Right atrium auricular region (tissue), 2 donors: ENCODE measurements around the gene ACOT11. TPM values are rescaled to one million over a fixed set of nuclear protein-coding genes. Genes with fewer than 3 reads are reported as not detected.

ENCODE experiments used
- DNase-seq: peaks from one replicate; pipeline ENCODE4 v3.0.0-alpha.2; 2019; ENCODE audit warnings: low spot score
- H3K27ac ChIP-seq, 2 donors: fragments of 200-600 bp; sonication (generic); 1 replicate in 1 of 2; 2 replicates in 1 of 2; pipeline ENCODE4 v1.5.1; 2016 to 2019
- H3K27me3 ChIP-seq, 2 donors: fragments of 200-600 bp; sonication (generic); one replicate each; pipeline versions ENCODE4 v1.5.1 to v1.6.0; 2017 to 2019
- H3K36me3 ChIP-seq: fragments of 200-600 bp; sonication (generic); one replicate; pipeline ENCODE4 v1.5.1; 2016
- H3K4me1 ChIP-seq, 2 donors: fragments of 200-600 bp; sonication (generic); one replicate each; pipeline versions ENCODE4 v1.5.1 to v1.6.0; 2017 to 2019
- H3K4me3 ChIP-seq, 2 donors: fragments of 200-600 bp; sonication (generic); 1 replicate in 1 of 2; 2 replicates in 1 of 2; pipeline ENCODE4 v1.5.1; 2017 to 2019; ENCODE audit warnings: mild to moderate bottlenecking in 1 of 2, moderate library complexity in 1 of 2
- H3K9me3 ChIP-seq, 2 donors: fragments of 200-600 bp; sonication (generic); one replicate each; pipeline ENCODE4 v1.5.1; 2019
- CTCF ChIP-seq, 2 donors: fragments of 200-600 bp; sonication (generic); IDR thresholded peaks; one replicate each; pipeline ENCODE4 v1.5.1; 2019; ENCODE audit warnings: antibody characterized with exemption in 2 of 2
- total RNA-seq, 2 donors: library from RNA; depleted of rRNA; stranded (reverse); fragments of >200 nt; gene quantifications; one replicate each; pipeline ENCODE4 v1.1.0, GENCODE V29; 2016

The ACOT11 gene
- total RNA-seq, 2 donors from 2014 or later = 9.1 to 27.0 TPM

GRCh38 chr1:54565113-54565501 lies 17.1 kb downstream of the ACOT11 start:
- Histone ChIP-seq H3K36me3 (no peaks in the 10 kb centered on the region), H3K4me1 (peaks cover 0 to 44% of the 10 kb centered on the region in 2 donors), H3K4me3 (no peak overlapping the region), H3K27ac (peak overlapping the region; percentile 43 to 69), H3K27me3 (no peaks in the 10 kb centered on the region), H3K9me3 (no peaks in the 10 kb centered on the region)
- TF ChIP-seq CTCF (IDR thresholded peaks at IDR 0.05) = no peak
- no peak for DNase-seq

- Histone ChIP-seq H3K27ac (peak overlapping the region in 1 of 2 donors; percentile 26), H3K4me3 (no peak overlapping the region), H3K36me3 (no peaks in the 10 kb centered on the region), H3K4me1 (peaks cover 0 to 50% of the 10 kb centered on the region in 2 donors), H3K27me3 (no peaks in the 10 kb centered on the region), H3K9me3 (no peaks in the 10 kb centered on the region)
- no peak for DNase-seq
- no peak for TF ChIP-seq CTCF (IDR thresholded peaks at IDR 0.05)
Observed at GRCh38 chr1:54566438-54567141, 18.6 kb downstream of the ACOT11 start.

- Histone ChIP-seq H3K9me3 (no peaks in the 10 kb centered on the region), H3K27ac (peak overlapping the region; percentile 65 to 89), H3K27me3 (no peaks in the 10 kb centered on the region), H3K4me3 (no peak overlapping the region), H3K36me3 (no peaks in the 10 kb centered on the region), H3K4me1 (peaks cover 0 to 64% of the 10 kb centered on the region in 2 donors)
- DNase-seq = no peak
- TF ChIP-seq CTCF (IDR thresholded peaks at IDR 0.05) = no peak
Observed at GRCh38 chr1:54567961-54568360, 19.9 kb downstream of the ACOT11 start.

GRCh38 chr1:54569339-54569738 lies 21.3 kb downstream of the ACOT11 start:
- no peak for DNase-seq
- Histone ChIP-seq H3K4me3 (no peak overlapping the region), H3K36me3 (no peaks in the 10 kb centered on the region), H3K9me3 (no peaks in the 10 kb centered on the region), H3K4me1 (peaks cover 0 to 60% of the 10 kb centered on the region in 2 donors), H3K27ac (peak overlapping the region; percentile 65 to 89), H3K27me3 (no peaks in the 10 kb centered on the region)
- TF ChIP-seq CTCF (IDR thresholded peaks at IDR 0.05) = no peak

GRCh38 chr1:54570161-54570560 lies 22.1 kb downstream of the ACOT11 start:
- H3K4me1 ChIP-seq = peaks cover 0 to 55% of the 10 kb centered on the region in 2 donors
- peak overlapping the region; percentile 65 to 89 for H3K27ac ChIP-seq
- H3K36me3 ChIP-seq = no peaks in the 10 kb centered on the region
- H3K4me3 ChIP-seq = no peak overlapping the region
- H3K27me3 ChIP-seq = no peaks in the 10 kb centered on the region
- no peaks in the 10 kb centered on the region for H3K9me3 ChIP-seq
- DNase-seq = no peak
- TF ChIP-seq CTCF (IDR thresholded peaks at IDR 0.05) = no peak

GRCh38 chr1:54571326-54571725 lies 23.3 kb downstream of the ACOT11 start:
- no peak for DNase-seq
- Histone ChIP-seq H3K4me3 (no peak overlapping the region), H3K27ac (peak overlapping the region; percentile 65 to 89), H3K27me3 (no peaks in the 10 kb centered on the region), H3K4me1 (peaks cover 0 to 59% of the 10 kb centered on the region in 2 donors), H3K36me3 (no peaks in the 10 kb centered on the region), H3K9me3 (no peaks in the 10 kb centered on the region)
- TF ChIP-seq CTCF (IDR thresholded peaks at IDR 0.05) = no peak
